Peyer's patch (tissue), 4 donors: ENCODE data around the gene GALNT9.

ENCODE experiments used
- CTCF ChIP-seq, 6 experiments: fragments of 450-650 bp in 4 of 6; fragments of 200-600 bp in 2 of 6; sonication (generic) in 1 of 6; IDR thresholded peaks; one replicate each; pipeline ENCODE4 v1.5.1; 2017 to 2019; ENCODE audit warnings: antibody characterized with exemption in 6 of 6, mild to moderate bottlenecking in 3 of 6, moderate library complexity in 1 of 6
- POLR2A ChIP-seq, 2 donors: fragments of 450-650 bp; IDR thresholded peaks; one replicate each; pipeline ENCODE4 v1.5.1; 2017; ENCODE audit warnings: antibody characterized with exemption in 2 of 2, mild to moderate bottlenecking in 2 of 2, moderate library complexity in 2 of 2

- no peak for TF ChIP-seq CTCF (IDR thresholded peaks at IDR 0.05)
- no peak for TF ChIP-seq POLR2A (IDR thresholded peaks at IDR 0.05)
These were observed 23.2 kb downstream of the GALNT9 start for GRCh38 chr12:132305991-132306884.
